Measurements from ENCODE around the gene NARF. TPM values are rescaled to one million over a fixed set of nuclear protein-coding genes. Genes with fewer than 3 reads are reported as not detected.
"Not testable (repeated sequence)": the region's sequence is repeated elsewhere in the genome, so short reads cannot be mapped to it uniquely, and the experiment has no call there.

Gene NARF
- total and polyA plus RNA-seq, 2 donors from 2014 or later: 29.1 to 45.8 TPM

GRCh38 chr17:82507631-82508175 lies 49.2 kb downstream of the NARF start:
- intact Hi-C loops (cut with DNase I): no loop called here
- no peaks in the 10 kb centered on the region for H3K9me3 ChIP-seq (ENCODE audit: control insufficient read depth in 2 of 3, insufficient read depth in 1 of 3, low read length in 3 of 3)
- H3K27ac ChIP-seq (ENCODE audit: low read depth in 2 of 2, low read length in 2 of 2): no peak overlapping the region
- no peaks in the 10 kb centered on the region for H3K36me3 ChIP-seq (ENCODE audit: control insufficient read depth in 2 of 3, insufficient read depth in 3 of 3, low read length in 3 of 3)
- FAIRE-seq (no peak), DNase-seq (no peak)
- H3K4me3 ChIP-seq (ENCODE audit: low read length in 3 of 3): no peak overlapping the region
- no peaks in the 10 kb centered on the region for H3K27me3 ChIP-seq (ENCODE audit: control insufficient read depth, insufficient read depth, low read length)
- TF ChIP-seq CTCF (IDR thresholded peaks at IDR 0.05; ENCODE audit: borderline replicate concordance, extremely low read depth, insufficient read depth): no peak
- H3K4me1 ChIP-seq (ENCODE audit: control insufficient read depth in 2 of 3, insufficient read depth in 2 of 3, low read depth in 1 of 3, low read length in 3 of 3): no peaks in the 10 kb centered on the region
- no peak overlapping the region for H3K9ac ChIP-seq (ENCODE audit: low read length in 3 of 3)

GRCh38 chr17:82511642-82512041 lies 53.1 kb downstream of the NARF start:
- H3K27me3 ChIP-seq (ENCODE audit: control insufficient read depth, insufficient read depth, low read length); DNase-seq; intact Hi-C loops (cut with DNase I); H3K4me3 ChIP-seq (ENCODE audit: low read length in 3 of 3); H3K4me1 ChIP-seq (ENCODE audit: control insufficient read depth in 2 of 3, insufficient read depth in 2 of 3, low read depth in 1 of 3, low read length in 3 of 3); H3K9ac ChIP-seq (ENCODE audit: low read length in 3 of 3); H3K36me3 ChIP-seq (ENCODE audit: control insufficient read depth in 2 of 3, insufficient read depth in 3 of 3, low read length in 3 of 3); H3K27ac ChIP-seq (ENCODE audit: low read depth in 2 of 2, low read length in 2 of 2); H3K9me3 ChIP-seq (ENCODE audit: control insufficient read depth in 2 of 3, insufficient read depth in 1 of 3, low read length in 3 of 3); FAIRE-seq: not testable (repeated sequence)

- FAIRE-seq; intact Hi-C loops (cut with DNase I); H3K27me3 ChIP-seq (ENCODE audit: control insufficient read depth, insufficient read depth, low read length): not testable (repeated sequence)
Observed at GRCh38 chr17:82513864-82514263, 55.3 kb downstream of the NARF start.

GRCh38 chr17:82517230-82517865 lies 58.8 kb downstream of the NARF start:
- TF ChIP-seq CTCF (IDR thresholded peaks at IDR 0.05; ENCODE audit: borderline replicate concordance, extremely low read depth, insufficient read depth): no peak
- no peaks in the 10 kb centered on the region for H3K9me3 ChIP-seq (ENCODE audit: control insufficient read depth in 2 of 3, insufficient read depth in 1 of 3, low read length in 3 of 3)
- no peak for FAIRE-seq
- H3K9ac ChIP-seq (ENCODE audit: low read length in 3 of 3): no peak overlapping the region
- H3K4me1 ChIP-seq (ENCODE audit: control insufficient read depth in 2 of 3, insufficient read depth in 2 of 3, low read depth in 1 of 3, low read length in 3 of 3): no peaks in the 10 kb centered on the region
- DNase-seq: no peak
- no peaks in the 10 kb centered on the region for H3K27me3 ChIP-seq (ENCODE audit: control insufficient read depth, insufficient read depth, low read length)
- no peak overlapping the region for H3K27ac ChIP-seq (ENCODE audit: low read depth in 2 of 2, low read length in 2 of 2)
- H3K36me3 ChIP-seq (ENCODE audit: control insufficient read depth in 2 of 3, insufficient read depth in 3 of 3, low read length in 3 of 3): no peaks in the 10 kb centered on the region
- intact Hi-C loops (cut with DNase I): no loop called here
- no peak overlapping the region for H3K4me3 ChIP-seq (ENCODE audit: low read length in 3 of 3)

More at GRCh38 chr17:82513864-82514263, 55.3 kb downstream of the NARF start:
- DNase-seq; H3K9me3 ChIP-seq (ENCODE audit: control insufficient read depth in 2 of 3, insufficient read depth in 1 of 3, low read length in 3 of 3); H3K27ac ChIP-seq (ENCODE audit: low read depth in 2 of 2, low read length in 2 of 2); H3K4me1 ChIP-seq (ENCODE audit: control insufficient read depth in 2 of 3, insufficient read depth in 2 of 3, low read depth in 1 of 3, low read length in 3 of 3); H3K4me3 ChIP-seq (ENCODE audit: low read length in 3 of 3); H3K9ac ChIP-seq (ENCODE audit: low read length in 3 of 3); H3K36me3 ChIP-seq (ENCODE audit: control insufficient read depth in 2 of 3, insufficient read depth in 3 of 3, low read length in 3 of 3): not testable (repeated sequence)
